ENCODE results near the gene TUBA4B.
"Not testable (repeated sequence)": the region's sequence is repeated elsewhere in the genome, so short reads cannot be mapped to it uniquely, and the experiment has no call there.

TUBA4B gene

DNA sequence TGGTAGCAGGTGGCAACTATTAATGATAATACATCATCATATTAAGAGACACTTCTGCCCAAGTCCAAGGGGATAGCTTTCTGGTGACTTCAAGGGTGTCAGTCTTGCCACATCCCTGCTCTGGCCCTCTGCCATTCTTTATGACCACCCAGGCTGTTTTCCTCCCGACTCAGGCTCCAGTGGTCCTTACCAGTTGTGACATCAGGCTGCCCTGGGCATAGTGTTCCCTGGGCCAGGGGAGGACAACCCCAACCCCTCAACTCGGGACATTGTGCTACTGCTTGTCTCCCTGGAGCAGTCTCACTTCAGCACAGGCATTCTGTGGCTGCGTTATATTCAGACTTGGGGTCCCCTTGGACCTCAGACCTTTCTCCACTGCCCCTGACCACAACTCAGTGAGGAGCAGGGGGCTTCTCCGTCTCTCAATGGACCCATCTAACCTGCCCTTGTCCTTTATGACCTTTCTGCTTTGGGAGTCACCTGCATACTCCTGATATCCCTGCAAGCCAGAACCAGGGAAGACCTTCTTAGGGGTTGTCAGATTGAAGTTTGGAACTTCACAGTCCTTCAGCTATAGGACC is 39.0 kb downstream of the TUBA4B start:
- no peak for DNase-seq (ENCODE audit: low read depth)

- DNase-seq (ENCODE audit: low read depth), result no peak
These were observed 39.6 kb downstream of the TUBA4B start for GRCh38 chr2:219292616-219293015.

DNA sequence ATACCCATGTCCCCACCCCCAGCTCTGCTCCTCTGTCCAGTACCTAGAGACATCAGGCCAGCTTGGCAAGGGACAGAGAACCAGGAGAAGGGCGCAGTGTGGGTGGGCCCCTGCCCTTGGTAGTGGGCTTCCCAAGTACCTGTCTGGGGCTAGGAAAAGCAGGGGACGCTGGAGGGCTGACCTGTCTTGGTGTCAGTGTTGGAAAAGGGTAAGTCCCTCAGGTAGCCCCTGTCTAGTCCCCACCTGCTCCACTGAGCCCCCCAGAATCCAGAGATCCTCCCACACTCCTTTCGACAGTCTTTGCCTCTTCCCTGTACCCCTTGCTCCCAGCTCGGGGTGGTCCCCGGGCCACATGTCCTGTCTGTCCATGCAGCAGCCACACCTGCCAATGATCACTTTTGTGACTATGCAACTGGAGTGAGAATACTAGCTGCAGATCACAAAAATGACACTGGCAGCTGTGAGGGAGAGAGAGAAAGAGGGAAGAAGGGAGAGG is 40.7 kb downstream of the TUBA4B start:
- no peak for DNase-seq (ENCODE audit: low read depth)

DNA sequence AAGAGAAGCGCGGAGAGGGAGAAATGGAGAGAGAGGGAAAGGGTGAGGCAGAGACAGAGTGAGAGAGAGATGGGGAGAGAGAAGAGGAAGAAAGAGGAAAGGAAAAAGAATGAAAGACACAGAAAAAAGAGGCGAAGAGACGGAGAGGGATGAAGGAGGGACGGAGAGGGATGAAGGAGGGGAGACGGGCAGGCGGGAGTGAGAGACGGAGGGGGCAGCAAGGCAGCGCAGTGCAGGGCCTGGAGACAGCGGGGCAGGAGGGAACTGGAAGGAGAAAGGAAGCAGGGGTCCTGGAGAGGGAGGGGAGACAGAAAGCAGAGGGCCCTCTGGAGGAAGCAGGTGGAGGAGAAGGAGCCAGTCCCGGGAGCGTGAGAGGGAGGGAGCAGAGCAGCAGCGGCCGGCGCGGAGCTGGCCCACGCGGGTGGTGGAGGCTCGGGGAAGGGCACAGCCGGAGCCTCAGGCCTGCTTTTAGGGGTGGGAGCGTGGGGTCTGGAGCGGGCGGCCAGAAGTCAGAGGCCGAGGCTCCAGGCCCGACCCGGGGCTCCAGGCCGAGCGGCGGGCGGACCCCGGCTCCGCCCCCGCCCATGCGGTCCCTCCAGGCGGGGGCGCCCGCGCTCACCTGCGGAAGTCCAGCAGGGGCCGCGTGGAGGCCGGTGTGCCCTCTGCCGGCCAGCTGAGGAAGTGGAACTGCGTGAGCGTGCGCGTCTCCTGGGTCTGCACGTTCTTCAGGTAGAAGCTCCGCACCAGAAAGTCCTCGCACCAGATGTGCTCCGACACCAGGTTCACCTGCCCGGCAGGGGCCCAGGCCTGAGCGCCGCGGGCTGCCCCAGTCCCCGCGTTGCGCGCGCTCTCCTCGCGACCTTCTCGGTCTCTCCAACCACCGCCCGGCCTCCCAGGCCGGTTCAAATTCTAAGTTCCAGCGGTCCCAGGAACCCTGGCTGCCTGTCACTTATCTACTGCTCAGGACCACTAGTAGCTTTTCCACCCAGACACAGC is 41.6 kb downstream of the TUBA4B start:
- peak; percentile 74 for DNase-seq (ENCODE audit: low read depth)

- DNase-seq (ENCODE audit: low read depth), result no peak
These were observed 43.1 kb downstream of the TUBA4B start for GRCh38 chr2:219296142-219296541.

- no peak for DNase-seq (ENCODE audit: low read depth)
These were observed 43.8 kb downstream of the TUBA4B start for GRCh38 chr2:219296631-219297391.

- DNase-seq (ENCODE audit: low read depth), result no peak
These were observed 44.9 kb downstream of the TUBA4B start for GRCh38 chr2:219297766-219298456.

DNA sequence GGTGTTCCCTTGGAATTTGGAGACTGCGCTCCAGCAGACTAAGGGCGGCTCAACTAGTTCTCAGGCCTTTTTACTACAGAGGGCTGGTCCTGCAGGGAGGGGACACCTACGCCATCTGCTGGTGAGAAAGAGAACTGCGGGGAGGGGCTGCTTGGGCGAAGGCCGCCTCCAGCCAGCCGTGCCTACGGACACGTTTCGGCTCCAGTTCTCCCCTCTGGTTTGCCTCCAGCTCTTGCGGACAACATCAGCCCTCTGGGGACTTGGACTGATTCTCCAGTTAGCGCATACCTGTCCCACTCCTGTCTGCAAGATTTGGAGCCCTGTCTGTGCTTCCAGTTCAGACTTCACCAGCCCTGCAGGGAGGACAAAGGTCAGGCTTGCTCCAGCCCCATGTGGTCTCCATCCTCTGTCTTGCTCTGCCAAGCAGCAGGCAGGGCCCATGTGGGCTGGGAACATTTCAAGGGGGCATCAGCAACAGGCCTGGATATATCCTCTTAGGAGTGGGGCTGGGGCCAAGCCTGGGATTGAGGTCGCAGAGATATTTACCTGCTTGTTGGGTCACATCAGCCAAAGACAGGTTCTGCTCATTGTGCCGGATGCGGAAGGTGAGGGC is 45.8 kb downstream of the TUBA4B start:
- DNase-seq (ENCODE audit: low read depth), result peak; percentile 79

GRCh38 chr2:219299372-219299760 is 46.3 kb downstream of the TUBA4B start:
- no peak for DNase-seq (ENCODE audit: low read depth)

DNA sequence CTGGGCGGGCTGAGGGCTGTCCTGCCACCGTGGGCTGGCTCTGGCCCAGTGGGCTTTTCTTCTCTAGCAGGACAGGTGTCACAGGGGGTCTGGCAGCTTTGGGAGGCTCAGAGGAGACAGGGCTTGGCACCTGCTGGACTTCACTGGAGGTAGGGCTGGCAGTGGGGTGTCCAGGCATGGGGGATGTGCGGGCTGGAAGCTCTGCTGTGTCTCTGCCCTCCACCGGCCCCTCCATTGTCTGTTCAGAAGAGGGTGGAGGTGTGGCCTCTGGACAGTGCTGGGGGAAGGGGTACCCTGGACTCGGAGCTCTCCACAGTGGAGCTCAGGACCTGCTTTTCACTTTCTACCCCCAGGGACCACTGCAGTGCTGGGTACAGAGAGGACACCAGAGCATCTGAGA is 47.0 kb downstream of the TUBA4B start:
- DNase-seq (ENCODE audit: low read depth), result no peak

DNA sequence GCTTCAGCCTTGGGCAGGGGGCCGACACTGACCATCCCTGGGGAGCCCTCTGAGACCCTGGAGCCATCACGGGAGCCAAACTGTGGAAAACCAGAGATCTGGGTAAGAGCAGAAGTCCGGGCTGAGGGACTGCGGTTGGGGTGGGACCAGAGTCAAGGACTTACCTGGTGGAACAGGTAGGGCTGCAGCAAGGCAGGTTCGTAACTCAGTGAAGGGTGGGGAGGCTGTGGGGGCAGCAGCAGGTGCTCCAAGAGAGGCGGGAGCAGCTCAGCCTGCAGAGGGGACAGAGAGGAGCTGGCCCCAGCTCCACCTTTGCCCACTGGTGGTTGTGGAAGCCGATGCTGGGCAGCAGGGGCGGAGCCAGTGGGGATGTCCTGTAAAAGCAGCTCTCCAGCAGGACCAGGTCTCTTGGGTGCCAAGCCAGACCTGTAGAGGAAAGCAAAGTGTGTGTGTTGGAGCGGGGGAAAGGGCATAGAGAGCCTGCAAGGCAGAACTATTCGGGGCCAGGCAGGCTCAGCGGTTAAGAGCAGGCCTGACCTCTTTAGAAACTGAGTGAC is 49.4 kb downstream of the TUBA4B start:
- no peak for DNase-seq (ENCODE audit: low read depth)

- DNase-seq (ENCODE audit: low read depth), result no peak
These were observed 51.2 kb downstream of the TUBA4B start for GRCh38 chr2:219304223-219304622.

DNA sequence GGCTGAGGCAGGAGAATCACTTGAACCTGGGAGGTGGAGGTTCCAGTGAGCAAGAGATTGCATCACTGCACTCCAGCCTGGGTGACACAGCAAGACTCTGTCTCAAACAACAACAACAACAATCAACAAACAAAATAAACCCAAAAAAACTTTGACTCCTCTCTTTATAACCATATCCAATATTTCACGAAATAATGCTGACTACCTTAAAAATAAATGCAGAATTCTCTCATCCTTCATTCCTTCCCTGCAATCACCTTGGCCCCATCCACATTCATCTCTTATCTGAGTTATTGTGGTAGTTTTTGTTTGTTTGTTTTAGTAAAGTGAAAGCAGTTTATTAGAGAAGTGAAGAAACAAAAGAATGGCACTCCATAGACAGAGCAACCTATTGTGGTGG is 53.0 kb downstream of the TUBA4B start:
- DNase-seq (ENCODE audit: low read depth), result no peak

DNA sequence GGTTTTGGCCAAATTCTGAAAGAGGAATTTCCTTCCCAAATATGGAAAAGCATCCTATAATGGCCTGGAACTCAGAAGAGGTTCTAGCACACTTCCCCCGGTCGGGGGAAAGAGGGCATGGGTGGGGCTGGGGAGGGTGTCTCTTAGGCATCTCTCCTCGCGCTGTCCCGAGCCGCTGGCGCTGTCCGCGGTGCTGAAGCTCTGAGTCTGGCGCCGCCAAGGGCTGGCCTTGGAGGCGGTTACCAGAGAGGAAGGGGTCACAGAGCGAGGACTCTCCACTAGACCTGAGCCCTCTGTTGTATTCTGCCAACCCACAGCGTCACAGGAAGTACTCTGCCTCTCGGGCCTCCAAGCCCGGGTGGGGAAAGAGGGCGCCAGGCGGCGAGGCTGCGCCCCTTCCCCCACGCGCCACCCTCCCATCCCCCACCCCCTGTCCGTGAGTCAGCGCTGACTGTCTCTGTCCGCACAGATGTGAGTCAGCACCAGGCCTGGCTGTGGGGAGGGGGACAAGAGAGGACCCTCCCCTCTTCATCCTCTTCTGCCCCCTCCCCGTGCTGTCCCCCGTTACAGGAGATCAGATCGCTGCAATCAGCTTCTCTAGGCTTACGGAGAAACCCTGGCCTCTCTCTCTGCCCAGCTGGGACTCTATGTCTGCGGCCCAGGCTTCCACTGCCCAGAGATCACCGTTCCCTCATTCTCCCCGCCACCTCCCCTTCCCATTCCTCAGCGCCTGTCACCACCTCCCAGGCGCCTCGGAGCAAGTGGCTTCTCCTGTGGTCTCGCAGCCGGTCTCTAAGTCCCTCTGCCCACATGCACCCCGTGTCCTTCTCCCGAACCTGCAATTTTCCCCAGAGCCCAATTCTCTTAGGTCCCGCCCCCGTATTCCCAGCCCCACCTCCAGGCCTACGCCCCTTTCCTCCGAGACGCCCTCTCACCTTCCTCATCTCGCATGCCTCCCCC is 55.4 kb downstream of the TUBA4B start:
- peak; percentile 80 for DNase-seq (ENCODE audit: low read depth)

GRCh38 chr2:219309278-219309677 is 56.2 kb downstream of the TUBA4B start, which contains the start of gene PTPRN:
Gene PTPRN (minus strand): TSS chr2:219309401. CDS start chr2:219309332, 69 bp downstream.
- DNase-seq (ENCODE audit: low read depth), result peak; percentile 51

- not testable (repeated sequence) for DNase-seq (ENCODE audit: low read depth)
These were observed 59.7 kb downstream of the TUBA4B start for GRCh38 chr2:219312683-219313263.

GRCh38 chr2:219314804-219315468 is 61.9 kb downstream of the TUBA4B start:
- DNase-seq (ENCODE audit: low read depth), result peak; percentile 37

Measured in EH (cell line).